HEK293 (cell line): ENCODE measurements around the gene PRPF18.

Experiments
- CTCF ChIP-seq: fragments of 450-650 bp; formaldehyde crosslinking; IDR thresholded peaks from 2 replicates; pipeline ENCODE4 v1.5.1; 2016; ENCODE audit warnings: missing biosample characterization, missing genetic modification characterization
- GFI1B ChIP-seq: fragments of 450-650 bp; formaldehyde crosslinking; IDR thresholded peaks from 2 replicates; pipeline ENCODE4 v1.5.1; 2016; ENCODE audit warnings: missing biosample characterization, missing genetic modification characterization
- GLIS1 ChIP-seq: fragments of 450-650 bp; formaldehyde crosslinking; IDR thresholded peaks from 2 replicates; pipeline ENCODE4 v1.5.1; 2016; ENCODE audit warnings: missing biosample characterization, missing genetic modification characterization
- TCF7L2 ChIP-seq: IDR thresholded peaks from 2 replicates; pipeline ENCODE4 v1.6.1; 2011; ENCODE audit warnings: low read depth, mild to moderate bottlenecking, inconsistent platforms, low read length, moderate library complexity, borderline replicate concordance
- TSHZ1 ChIP-seq: fragments of 450-650 bp; formaldehyde crosslinking; IDR thresholded peaks from 2 replicates; pipeline ENCODE4 v1.5.1; 2016; ENCODE audit warnings: missing biosample characterization, missing genetic modification characterization, borderline replicate concordance
- ZBTB11 ChIP-seq: fragments of 450-650 bp; formaldehyde crosslinking; conservative IDR thresholded peaks from 2 replicates; pipeline ENCODE4 v1.5.1; 2016; ENCODE audit warnings: low read depth, missing biosample characterization, missing genetic modification characterization
- ZBTB26 ChIP-seq: fragments of 450-650 bp; formaldehyde crosslinking; optimal IDR thresholded peaks from 2 replicates; pipeline ENCODE3; 2016; ENCODE audit warnings: missing biosample characterization, mild to moderate bottlenecking, missing genetic modification characterization
- ZNF274 ChIP-seq, 2 experiments: fragments of 200-500 bp in 1 of 2; fragments of 450-650 bp in 1 of 2; sonication (Bioruptor generic) in 1 of 2; formaldehyde crosslinking in 1 of 2; IDR thresholded peaks; 2 replicates each; pipeline versions ENCODE4 v1.5.1 to v1.6.1; 2014 to 2016; ENCODE audit warnings: borderline replicate concordance in 1 of 2, inconsistent platforms in 1 of 2, low read length in 1 of 2, missing biosample characterization in 1 of 2, missing genetic modification characterization in 1 of 2
- ZNF571 ChIP-seq: fragments of 450-650 bp; formaldehyde crosslinking; IDR thresholded peaks from 2 replicates; pipeline ENCODE4 v1.5.0; 2017; ENCODE audit warnings: missing biosample characterization, missing genetic modification characterization
- ZNF639 ChIP-seq: fragments of 450-650 bp; formaldehyde crosslinking; IDR thresholded peaks from 2 replicates; pipeline ENCODE4 v1.5.1; 2016; ENCODE audit warnings: missing biosample characterization, missing genetic modification characterization
- ZNF664 ChIP-seq: fragments of 450-650 bp; formaldehyde crosslinking; IDR thresholded peaks from 2 replicates; pipeline ENCODE4 v1.5.1; 2016; ENCODE audit warnings: missing biosample characterization, missing genetic modification characterization
- ZNF670 ChIP-seq: fragments of 450-650 bp; formaldehyde crosslinking; IDR thresholded peaks from 2 replicates; pipeline ENCODE4 v1.5.1; 2016; ENCODE audit warnings: missing biosample characterization, missing genetic modification characterization, low read depth

GRCh38 chr10:13661256-13661655 is 74.5 kb downstream of the PRPF18 start:
- TF ChIP-seq TCF7L2 = no peak
- TF ChIP-seq ZNF670 (tag by site-specific recombination) = no peak
- TF ChIP-seq ZNF571 (tag by site-specific recombination) = no peak
- no peak for TF ChIP-seq CTCF (tag by site-specific recombination)
- no peak for TF ChIP-seq GLIS1 (tag by site-specific recombination)
- no peak for TF ChIP-seq ZNF639 (tag by site-specific recombination)
- no peak for TF ChIP-seq ZNF664 (tag by site-specific recombination)
- TF ChIP-seq GFI1B = no peak
- no peak for TF ChIP-seq TSHZ1
- no peak for TF ChIP-seq ZNF274 (IDR thresholded peaks at IDR 0.05; ENCODE audit: low read length)
- no peak for TF ChIP-seq ZNF274 (tag by site-specific recombination; IDR thresholded peaks at IDR 0.05; ENCODE audit: borderline replicate concordance)
- no peak for TF ChIP-seq ZBTB26 (tag by site-specific recombination)
- no peak for TF ChIP-seq ZBTB11 (tag by site-specific recombination)
